Ecto neural progenitor cell (in vitro differentiated cells): ENCODE results near the gene EP400.
A peak's percentile ranks its signal among the peaks of the same experiment; 100 is the strongest.
"Not testable (repeated sequence)": the region's sequence is repeated elsewhere in the genome, so short reads cannot be mapped to it uniquely, and the experiment has no call there.

ENCODE experiments used
- DNase-seq: peaks from one replicate; pipeline ENCODE4 v3.0.0-alpha.2; 2018; ENCODE audit warnings: low spot score

EP400 gene

GRCh38 chr12:132085291-132085635 lies 135.5 kb downstream of the EP400 start:
- no peak for DNase-seq

GRCh38 chr12:132089407-132089910 lies 139.7 kb downstream of the EP400 start:
- DNase-seq, result no peak

- DNase-seq, result no peak
These were observed 144.6 kb downstream of the EP400 start for GRCh38 chr12:132094269-132094891.

GRCh38 chr12:132095520-132096409 lies 146.0 kb downstream of the EP400 start:
- DNase-seq, result no peak

- no peak for DNase-seq
These were observed 150.0 kb downstream of the EP400 start for GRCh38 chr12:132099739-132100138.

GRCh38 chr12:132100306-132101065 lies 150.7 kb downstream of the EP400 start:
- DNase-seq, result no peak

GRCh38 chr12:132102297-132102696 lies 152.6 kb downstream of the EP400 start:
- no peak for DNase-seq

- DNase-seq, result not testable (repeated sequence)
These were observed 153.3 kb downstream of the EP400 start for GRCh38 chr12:132103072-132103471.

GRCh38 chr12:132103542-132104308 lies 154.0 kb downstream of the EP400 start:
- no peak for DNase-seq

GRCh38 chr12:132105467-132105866 lies 155.7 kb downstream of the EP400 start:
- no peak for DNase-seq

GRCh38 chr12:132106921-132107320 lies 157.2 kb downstream of the EP400 start:
- DNase-seq, result no peak

GRCh38 chr12:132108211-132108832 lies 158.6 kb downstream of the EP400 start:
- DNase-seq, result peak; percentile 67

- DNase-seq, result no peak
These were observed 160.0 kb downstream of the EP400 start for GRCh38 chr12:132109741-132110140.

- no peak for DNase-seq
These were observed 160.9 kb downstream of the EP400 start for GRCh38 chr12:132110677-132111076.

- DNase-seq, result no peak
These were observed 162.0 kb downstream of the EP400 start for GRCh38 chr12:132111654-132112304.

- DNase-seq, result no peak
These were observed 164.9 kb downstream of the EP400 start for GRCh38 chr12:132114667-132115066.

GRCh38 chr12:132115500-132115899 lies 165.8 kb downstream of the EP400 start:
- DNase-seq, result no peak

GRCh38 chr12:132116709-132117557 lies 167.2 kb downstream of the EP400 start:
- no peak for DNase-seq

- no peak for DNase-seq
These were observed 167.8 kb downstream of the EP400 start for GRCh38 chr12:132117558-132117875.

- no peak for DNase-seq
These were observed 169.1 kb downstream of the EP400 start for GRCh38 chr12:132118876-132119275.
